Measurements from ENCODE around the gene PNMA8C. TPM values are rescaled to one million over a fixed set of nuclear protein-coding genes. Genes with fewer than 3 reads are reported as not detected.
"Not testable (repeated sequence)": the region's sequence is repeated elsewhere in the genome, so short reads cannot be mapped to it uniquely, and the experiment has no call there.

PNMA8C gene
- total RNA-seq, 4 donors from 2014 or later: 0.30 TPM; not detected in 3

- Histone ChIP-seq H3K27ac (no peak overlapping the region), H3K4me1 (peaks cover 0 to 36% (median 11%) of the 10 kb centered on the region in 4 donors), H3K27me3 (no peaks in the 10 kb centered on the region), H3K4me3 (no peak overlapping the region), H3K36me3 (peaks cover 0 to 86% (median 37%) of the 10 kb centered on the region in 3 donors), H3K9me3 (no peaks in the 10 kb centered on the region)
- no peak for TF ChIP-seq CTCF (IDR thresholded peaks at IDR 0.05)
- no peak for TF ChIP-seq EP300 (IDR thresholded peaks at IDR 0.05)
- no peak for DNase-seq (ENCODE audit: low spot score in 2 of 2)
- WGBS, 2 donors: 84 to 87% methylated on average over 15 of the region's 15 CpGs
These were observed 46.9 kb downstream of the PNMA8C start for GRCh38 chr19:46381756-46382345.

GRCh38 chr19:46381346-46381745, 47.4 kb downstream of the PNMA8C start:
- WGBS, 2 donors: 98 to 100% methylated on average over 2 of the region's 2 CpGs
- no peak for DNase-seq (ENCODE audit: low spot score in 2 of 2)
- H3K9me3 ChIP-seq: no peaks in the 10 kb centered on the region
- no peak overlapping the region for H3K4me3 ChIP-seq
- H3K27ac ChIP-seq: no peak overlapping the region
- peaks cover 0 to 86% (median 37%) of the 10 kb centered on the region in 3 donors for H3K36me3 ChIP-seq
- no peaks in the 10 kb centered on the region for H3K27me3 ChIP-seq
- TF ChIP-seq EP300 (IDR thresholded peaks at IDR 0.05): no peak
- no peak for TF ChIP-seq POLR2A (IDR thresholded peaks at IDR 0.05)
- no peak for TF ChIP-seq CTCF (IDR thresholded peaks at IDR 0.05)
- peaks cover 0 to 39% (median 11%) of the 10 kb centered on the region in 4 donors for H3K4me1 ChIP-seq

DNA sequence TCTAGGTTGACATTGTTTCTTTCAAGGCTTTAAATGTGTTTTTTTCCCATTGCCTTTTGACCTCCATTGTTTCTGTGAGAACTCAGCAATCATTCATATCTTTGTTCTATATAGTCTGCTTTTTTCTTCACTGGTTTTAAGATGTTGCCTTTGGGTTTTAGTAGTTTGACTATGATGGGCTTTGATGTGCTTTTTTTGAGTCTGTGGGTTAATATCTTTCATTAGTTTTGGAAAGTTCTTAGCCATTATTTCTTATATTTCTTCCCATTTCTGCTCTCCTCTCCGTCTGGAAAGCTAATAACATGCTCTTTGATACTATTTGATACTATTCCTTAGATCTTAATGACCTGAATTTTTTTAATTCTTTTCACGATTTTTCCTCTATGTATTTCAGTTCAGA, 48.0 kb downstream of the PNMA8C start:
- H3K9me3 ChIP-seq: no peaks in the 10 kb centered on the region
- no peak for TF ChIP-seq EP300 (IDR thresholded peaks at IDR 0.05)
- no peak for TF ChIP-seq CTCF (IDR thresholded peaks at IDR 0.05)
- TF ChIP-seq POLR2A (IDR thresholded peaks at IDR 0.05): no peak
- H3K36me3 ChIP-seq: peaks cover 0 to 87% (median 37%) of the 10 kb centered on the region in 3 donors
- peaks cover 0 to 39% (median 11%) of the 10 kb centered on the region in 4 donors for H3K4me1 ChIP-seq
- no peak overlapping the region for H3K4me3 ChIP-seq
- no peaks in the 10 kb centered on the region for H3K27me3 ChIP-seq
- no peak for DNase-seq (ENCODE audit: low spot score in 2 of 2)
- no peak overlapping the region for H3K27ac ChIP-seq
- 89 to 92% methylated on average over 2 of the region's 2 CpGs for WGBS, 2 donors

- TF ChIP-seq POLR2A (IDR thresholded peaks at IDR 0.05): no peak
- peak in 1 of 2 donors; percentile 47 for TF ChIP-seq EP300 (IDR thresholded peaks at IDR 0.05)
- no peak overlapping the region for H3K4me3 ChIP-seq
- no peaks in the 10 kb centered on the region for H3K27me3 ChIP-seq
- peaks cover 0 to 71% (median 26%) of the 10 kb centered on the region in 3 donors for H3K36me3 ChIP-seq
- H3K27ac ChIP-seq: peak overlapping the region in 3 of 4 donors; percentile 54 to 81 (median 76)
- WGBS, 2 donors: 13 to 17% methylated on average over 2 of the region's 2 CpGs
- peaks cover 0 to 49% (median 21%) of the 10 kb centered on the region in 4 donors for H3K4me1 ChIP-seq
- no peak for DNase-seq (ENCODE audit: low spot score in 2 of 2)
- no peaks in the 10 kb centered on the region for H3K9me3 ChIP-seq
These were observed 50.5 kb downstream of the PNMA8C start for GRCh38 chr19:46378268-46378667.

DNA sequence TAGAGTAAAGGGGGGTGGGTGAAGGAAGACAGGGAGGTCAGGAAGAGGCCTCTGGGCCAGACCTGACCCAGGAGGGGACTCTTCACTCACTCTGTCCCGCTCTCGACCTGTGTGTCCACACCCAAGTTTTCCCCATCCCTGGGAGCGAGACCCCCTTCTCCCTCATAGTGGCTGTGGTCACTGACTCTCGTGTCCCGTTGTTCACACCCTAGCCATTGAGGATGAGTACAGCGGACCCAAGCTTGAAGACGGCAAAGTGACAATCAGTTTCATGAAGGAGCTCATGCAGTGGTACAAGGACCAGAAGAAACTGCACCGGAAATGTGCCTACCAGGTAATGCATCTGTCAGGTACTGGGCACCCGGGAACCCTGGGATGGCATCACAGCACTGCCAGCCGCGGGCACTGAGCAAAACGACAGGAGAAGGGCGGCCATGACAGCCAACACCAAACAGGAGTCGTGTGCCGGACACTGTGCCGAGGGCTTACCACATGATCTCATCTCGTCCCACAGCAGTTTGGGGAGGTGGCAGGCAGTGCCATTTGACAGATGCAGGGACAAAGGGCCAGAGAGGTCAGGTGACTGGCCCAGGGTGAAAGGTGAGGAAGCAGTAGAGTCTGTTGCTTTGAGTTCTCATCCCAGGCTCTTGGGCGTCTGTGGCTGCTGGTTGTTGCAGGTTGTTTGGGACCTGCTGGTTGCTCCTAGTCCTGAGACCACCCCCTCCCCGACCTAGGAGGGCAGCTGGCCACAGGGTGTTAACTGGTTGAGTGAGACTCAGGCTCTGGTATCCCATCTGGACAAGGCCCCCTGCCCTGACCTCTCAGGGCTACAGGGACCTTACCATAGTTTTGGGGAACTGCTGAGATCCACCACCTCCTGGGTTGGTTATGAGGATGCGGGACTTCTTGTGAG, 52.2 kb downstream of the PNMA8C start:
- TF ChIP-seq EP300 (IDR thresholded peaks at IDR 0.05): no peak
- TF ChIP-seq CTCF (IDR thresholded peaks at IDR 0.05): no peak
- no peak for TF ChIP-seq POLR2A (IDR thresholded peaks at IDR 0.05)
- 91 to 97% methylated on average over 19 to 20 of the region's 20 CpGs for WGBS, 2 donors
- Histone ChIP-seq H3K27me3 (no peaks in the 10 kb centered on the region), H3K4me1 (peaks cover 0 to 54% (median 25%) of the 10 kb centered on the region in 4 donors), H3K36me3 (peaks cover 0 to 54% (median 22%) of the 10 kb centered on the region in 3 donors), H3K9me3 (no peaks in the 10 kb centered on the region), H3K4me3 (no peak overlapping the region), H3K27ac (peak overlapping the region in 2 of 4 donors; percentile 76 to 81)
- DNase-seq (ENCODE audit: low spot score in 2 of 2): no peak

DNA sequence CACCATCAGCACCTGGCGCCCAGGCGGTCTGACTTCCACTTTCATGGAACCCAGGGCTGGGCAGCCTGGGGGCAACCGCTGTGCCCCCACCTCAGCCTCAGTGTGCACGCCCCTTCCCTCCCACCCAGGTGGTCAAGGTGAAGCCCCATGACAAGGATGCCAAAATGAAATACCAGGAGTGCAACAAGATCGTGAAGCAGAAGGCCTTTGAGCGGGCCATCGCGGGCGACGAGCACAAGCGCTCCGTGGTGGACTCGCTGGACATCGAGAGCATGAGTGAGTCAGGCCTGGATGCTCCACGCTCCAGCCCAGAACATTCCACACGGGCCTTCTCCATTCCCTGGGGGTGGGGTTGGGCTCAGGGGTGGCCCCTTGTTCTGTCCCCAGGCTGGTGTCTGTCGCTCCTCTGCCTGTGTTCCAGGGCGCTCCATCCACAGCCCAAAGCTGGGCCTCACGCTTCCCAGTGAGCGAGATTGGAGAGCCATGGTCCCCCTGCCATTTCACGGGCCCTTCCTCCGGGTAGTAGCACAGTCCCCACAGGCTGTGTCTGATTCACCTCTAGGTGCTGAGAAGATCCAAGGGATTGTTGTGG, 53.2 kb downstream of the PNMA8C start:
- H3K36me3 ChIP-seq: peaks cover 0 to 50% (median 14%) of the 10 kb centered on the region in 3 donors
- H3K4me1 ChIP-seq: peaks cover 0 to 54% (median 25%) of the 10 kb centered on the region in 4 donors
- H3K27ac ChIP-seq: peak overlapping the region in 1 of 4 donors; percentile 70
- not testable (repeated sequence) for H3K4me3 ChIP-seq; H3K27me3 ChIP-seq; DNase-seq (ENCODE audit: low spot score in 2 of 2); H3K9me3 ChIP-seq
- 94 to 96% methylated on average over 20 to 21 of the region's 22 CpGs for WGBS, 2 donors
